ENCODE data around the gene ITGAV.

The ITGAV gene

DNA sequence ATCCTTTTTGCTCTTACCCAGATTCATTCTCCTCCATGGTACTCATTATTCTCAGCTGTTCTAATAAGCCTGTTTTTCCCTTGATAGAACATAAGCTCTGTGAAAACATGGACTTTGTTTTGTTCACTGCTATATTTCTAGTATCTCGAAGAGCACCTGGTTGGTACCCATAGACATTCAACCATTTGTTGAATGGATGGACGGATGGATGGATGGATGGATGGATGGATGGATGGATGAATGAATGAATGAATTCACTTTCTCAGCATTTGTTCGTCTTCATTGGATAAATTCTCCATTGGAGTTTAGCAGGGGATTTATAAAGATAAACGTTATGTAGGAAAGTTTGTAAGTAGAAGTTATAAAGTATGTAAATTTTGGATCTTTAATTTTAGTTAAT lies 106.9 kb downstream of the ITGAV start:
- in situ Hi-C loops (cut with MboI; ENCODE audit: low pct_unique_long_range_greater_than_20kb, low sequenced_read_pairs) = no loop called here
- DNase-seq = no peak

DNA sequence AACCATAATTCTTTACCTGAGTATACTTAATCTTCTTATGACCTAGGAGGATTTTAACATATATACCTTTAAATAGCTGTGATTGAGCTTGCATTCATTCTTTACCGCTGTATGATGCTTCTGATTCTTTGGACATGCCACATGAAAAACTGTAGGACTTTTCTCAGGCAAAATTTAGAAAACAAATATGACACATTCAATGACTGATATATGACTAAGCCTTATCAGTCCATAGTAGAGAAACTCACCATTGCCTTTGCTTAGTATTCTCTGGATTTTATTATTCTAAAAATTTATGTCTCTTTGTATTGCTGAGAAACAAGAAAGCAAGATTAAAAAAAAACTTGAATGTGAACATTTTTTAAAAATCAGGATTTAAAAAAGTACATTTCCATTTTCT lies 107.7 kb downstream of the ITGAV start:
- DNase-seq = no peak
- in situ Hi-C loops (cut with MboI; ENCODE audit: low pct_unique_long_range_greater_than_20kb, low sequenced_read_pairs) = no loop called here

DNA sequence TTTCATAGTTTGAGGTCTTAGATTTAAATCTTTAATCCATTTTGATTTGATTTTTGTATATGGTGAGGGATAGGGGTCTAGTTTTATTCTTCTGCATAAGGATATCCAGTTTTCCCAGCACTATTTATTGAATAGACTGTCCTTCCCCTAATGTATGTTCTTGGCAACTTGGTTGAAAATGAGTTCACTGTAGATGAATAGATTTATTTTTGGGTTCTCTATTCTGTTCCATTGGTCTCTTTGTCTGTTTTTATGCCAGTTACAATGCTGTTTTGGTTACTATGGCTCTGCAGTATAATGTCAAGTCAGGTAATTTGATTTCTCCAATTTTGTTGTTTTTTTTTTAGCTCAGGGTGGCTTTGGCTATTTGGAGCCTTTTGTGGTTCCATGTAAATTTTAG lies 109.9 kb downstream of the ITGAV start:
- DNase-seq = no peak
- in situ Hi-C loops (cut with MboI; ENCODE audit: low pct_unique_long_range_greater_than_20kb, low sequenced_read_pairs) = no loop called here

DNA sequence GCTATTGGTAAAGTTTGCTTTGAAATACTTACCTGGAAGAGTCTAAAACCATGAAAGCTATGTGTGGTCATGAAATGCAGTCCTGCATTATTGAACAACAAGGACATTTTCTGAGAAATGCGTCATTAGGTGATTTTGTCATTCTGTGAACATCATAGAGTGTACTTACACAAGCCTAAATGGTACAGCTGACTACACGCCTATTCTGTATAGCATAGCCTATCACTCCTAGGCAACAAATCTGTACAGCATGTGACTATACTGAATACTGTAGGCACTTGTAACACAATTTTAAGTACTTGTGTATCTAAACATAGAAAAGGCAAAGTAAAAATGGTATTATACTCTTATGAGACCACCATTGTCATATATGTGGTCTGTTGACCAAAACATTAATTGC lies 112.2 kb downstream of the ITGAV start:
- DNase-seq = no peak
- in situ Hi-C loops (cut with MboI; ENCODE audit: low pct_unique_long_range_greater_than_20kb, low sequenced_read_pairs) = no loop called here

DNA sequence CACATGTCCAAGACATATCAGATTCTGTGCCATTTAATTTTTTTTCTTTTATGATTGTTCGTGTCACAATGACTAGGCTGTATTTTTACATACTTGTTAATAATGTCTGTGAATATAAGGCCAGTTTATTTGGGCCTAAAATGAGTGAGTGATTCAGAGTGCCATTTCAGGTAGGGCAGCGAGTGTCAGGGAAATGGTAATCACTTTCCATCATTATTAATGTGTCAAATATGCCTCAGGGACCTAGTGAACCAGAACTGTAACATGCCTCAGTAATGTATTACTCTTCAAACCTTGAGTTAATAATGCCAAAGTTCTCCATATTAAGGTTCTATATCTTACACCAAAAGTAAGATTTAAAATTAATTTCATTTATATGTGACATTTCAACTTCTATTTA lies 112.6 kb downstream of the ITGAV start:
- in situ Hi-C loops (cut with MboI; ENCODE audit: low pct_unique_long_range_greater_than_20kb, low sequenced_read_pairs) = no loop called here
- no peak for DNase-seq

DNA sequence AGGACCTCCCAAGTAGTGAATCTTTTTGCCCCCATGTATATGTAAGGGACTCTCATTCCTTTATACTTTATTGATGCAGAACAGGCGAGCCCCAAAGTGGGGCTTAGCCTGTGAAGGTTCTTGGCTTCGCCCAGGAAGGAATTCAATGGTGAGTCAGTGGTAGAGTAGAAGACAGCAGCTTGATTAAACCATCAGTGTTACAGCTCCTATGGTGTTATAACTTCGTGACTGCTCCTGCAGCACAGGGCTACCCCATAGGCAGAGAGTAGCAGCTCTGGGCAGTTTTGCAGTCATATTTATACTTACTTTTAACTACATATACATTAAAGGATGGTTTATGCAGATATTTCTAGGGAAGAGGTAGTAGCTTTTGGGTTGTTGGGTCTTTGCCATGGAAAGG lies 115.0 kb downstream of the ITGAV start:
- no peak for DNase-seq
- in situ Hi-C loops (cut with MboI; ENCODE audit: low pct_unique_long_range_greater_than_20kb, low sequenced_read_pairs) = no loop called here

DNA sequence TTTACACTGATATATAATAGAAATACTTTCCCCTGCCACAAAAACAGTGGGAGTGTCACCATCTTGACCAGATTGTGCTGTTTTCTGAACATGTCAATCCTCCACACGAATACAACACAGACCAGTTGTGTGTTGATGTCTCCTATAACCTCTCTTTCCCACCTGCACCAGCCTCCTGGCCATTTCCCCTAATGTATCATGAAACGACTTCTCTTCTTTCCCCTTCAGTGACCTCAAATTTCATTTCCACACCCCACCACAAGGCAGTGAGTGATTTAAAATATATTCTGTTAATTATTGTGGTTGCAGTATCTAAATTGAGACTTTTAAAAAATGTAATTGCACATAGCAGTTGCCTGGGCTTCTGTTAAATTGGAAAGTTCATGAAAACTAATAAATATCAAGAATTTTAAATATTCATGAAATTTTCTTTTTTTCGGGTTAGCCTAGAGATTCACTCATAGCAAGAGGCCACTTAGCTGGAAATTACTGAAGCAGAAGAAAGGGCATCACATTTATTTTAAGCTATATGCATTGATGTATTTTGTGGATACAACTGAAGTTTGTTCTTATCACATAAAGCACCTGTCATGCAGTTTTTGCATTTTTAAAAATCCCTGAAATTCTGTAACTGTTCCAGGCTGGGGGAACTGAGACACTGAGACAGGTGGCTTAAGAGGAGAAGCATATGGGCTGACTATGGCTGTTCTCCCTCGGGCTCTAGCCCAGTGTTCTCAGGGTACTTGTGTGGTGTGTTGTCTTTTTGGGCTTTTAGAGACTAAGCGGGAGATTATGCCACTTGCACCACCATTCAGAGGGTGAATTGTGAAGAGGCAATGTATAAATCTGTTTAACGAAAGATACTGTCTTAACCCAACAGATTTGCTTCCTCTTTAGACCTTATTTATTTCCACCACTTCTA lies 119.9 kb downstream of the ITGAV start:
- no peak for DNase-seq
- in situ Hi-C loops (cut with MboI; ENCODE audit: low pct_unique_long_range_greater_than_20kb, low sequenced_read_pairs) = no loop called here

DNA sequence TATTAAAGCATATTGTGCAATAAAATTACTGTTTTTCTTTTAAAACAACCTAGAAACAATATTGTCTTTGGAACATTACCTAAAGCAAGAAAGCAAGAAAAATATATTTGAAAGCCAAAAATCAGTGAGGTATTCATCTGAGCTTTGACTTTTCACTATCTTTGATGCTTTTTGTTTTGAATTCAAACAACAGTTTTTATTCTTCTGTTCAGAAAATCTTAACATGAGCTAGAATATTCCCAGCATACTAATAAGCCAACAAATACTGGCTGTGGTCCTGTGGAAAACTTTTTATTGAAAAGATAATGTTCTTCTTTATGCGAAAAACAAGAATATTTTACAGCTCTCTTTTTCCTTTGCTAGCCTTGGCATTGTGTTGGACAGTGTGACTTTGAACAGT lies 123.8 kb downstream of the ITGAV start:
- DNase-seq = no peak
- in situ Hi-C loops (cut with MboI; ENCODE audit: low pct_unique_long_range_greater_than_20kb, low sequenced_read_pairs) = no loop called here

DNA sequence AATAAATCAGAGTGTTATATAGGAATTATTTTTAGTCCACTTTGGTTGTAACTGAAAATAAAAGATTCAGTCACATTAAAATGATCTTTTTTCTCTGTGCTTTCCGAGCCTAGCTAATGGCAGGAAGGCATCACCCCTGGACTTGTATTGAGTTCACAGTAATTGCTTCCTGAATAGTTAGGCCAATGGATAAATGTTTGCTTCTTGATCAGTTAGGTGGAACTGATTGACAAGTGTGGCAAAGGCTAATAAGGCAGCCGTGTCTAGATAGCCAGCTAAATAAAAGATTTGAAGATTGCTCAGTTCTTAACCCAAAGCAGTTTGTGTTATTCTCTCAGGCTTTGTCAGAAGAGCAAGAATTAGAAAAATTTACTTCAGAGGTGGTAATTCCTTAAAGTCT lies 124.8 kb downstream of the ITGAV start:
- DNase-seq = no peak
- in situ Hi-C loops (cut with MboI; ENCODE audit: low pct_unique_long_range_greater_than_20kb, low sequenced_read_pairs) = no loop called here

DNA sequence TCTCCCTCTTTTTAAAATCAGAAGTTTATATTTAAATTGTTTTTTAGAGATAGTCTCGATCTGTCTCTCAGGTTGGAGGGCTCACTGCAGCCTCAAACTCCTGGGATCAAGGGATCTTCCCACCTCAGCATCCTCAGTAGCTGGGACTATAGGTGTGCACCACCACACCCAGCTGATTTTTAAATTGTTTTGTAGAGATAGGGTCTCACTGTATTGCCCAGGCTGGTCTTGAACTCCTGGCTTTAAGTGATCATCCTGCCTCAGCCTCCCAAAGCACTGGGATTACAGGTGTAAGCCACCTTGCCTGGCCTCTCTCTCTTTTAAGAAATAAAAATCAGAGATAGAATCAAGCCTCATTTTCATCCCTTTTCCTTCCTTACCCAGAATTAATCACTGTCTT lies 126.1 kb downstream of the ITGAV start:
- no peak for DNase-seq

DNA sequence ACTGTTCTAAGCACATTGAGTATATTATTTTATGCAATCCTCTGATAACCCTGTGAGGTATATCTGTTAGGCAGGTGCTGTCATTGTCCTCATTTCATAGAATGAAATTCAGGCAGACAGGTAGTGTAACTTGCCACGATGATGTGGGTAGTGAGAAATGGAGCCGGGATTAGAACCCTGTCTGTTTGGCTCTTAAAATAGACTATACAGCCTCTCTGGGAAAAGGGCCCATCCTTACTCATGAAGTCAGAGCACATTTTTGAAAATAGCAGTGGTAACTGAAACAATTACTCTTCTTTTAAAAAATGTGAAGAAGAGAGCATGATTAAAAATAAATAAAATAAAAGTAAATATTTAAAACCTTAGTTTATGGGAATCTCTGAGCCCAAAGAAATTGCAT lies 127.0 kb downstream of the ITGAV start:
- in situ Hi-C loops (cut with MboI; ENCODE audit: low pct_unique_long_range_greater_than_20kb, low sequenced_read_pairs) = no loop called here
- DNase-seq = no peak

More for the DNA sequence above, 126.1 kb downstream of the ITGAV start:
- in situ Hi-C loops (cut with MboI; ENCODE audit: low pct_unique_long_range_greater_than_20kb, low sequenced_read_pairs) = no loop called here

DNA sequence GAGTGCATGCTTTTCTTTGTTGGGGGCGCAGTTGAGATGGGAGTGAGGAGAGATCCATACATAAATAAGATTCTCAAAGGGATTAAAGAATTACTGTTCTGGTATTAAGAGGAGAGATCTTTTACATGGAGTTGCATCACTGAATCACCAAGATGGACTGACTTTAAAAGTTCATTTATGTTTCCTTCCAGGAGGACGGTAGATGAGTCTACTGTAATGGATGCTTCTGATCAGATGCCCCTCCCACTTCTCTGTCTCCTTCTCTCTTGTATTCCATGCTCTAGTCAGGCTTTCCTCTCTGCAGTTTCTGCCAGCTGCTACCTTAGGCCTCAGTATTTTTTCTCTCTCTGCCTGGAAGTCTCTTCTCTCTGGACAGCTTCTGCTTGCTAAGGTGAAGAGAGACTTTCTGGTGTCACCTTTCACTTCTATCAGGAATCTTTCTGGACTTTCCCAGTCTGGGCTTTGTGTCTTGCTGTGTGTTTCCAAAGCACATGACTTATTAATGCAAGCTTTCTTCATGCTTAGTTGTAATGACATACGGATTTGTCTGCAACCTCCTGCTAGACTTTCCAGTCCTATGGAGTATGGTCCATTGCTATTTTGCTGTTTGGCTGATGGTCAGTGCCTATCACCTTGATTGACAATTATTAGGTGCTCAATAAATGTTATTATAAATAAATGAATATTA lies 127.6 kb downstream of the ITGAV start:
- DNase-seq = no peak
- in situ Hi-C loops (cut with MboI; ENCODE audit: low pct_unique_long_range_greater_than_20kb, low sequenced_read_pairs) = no loop called here

DNA sequence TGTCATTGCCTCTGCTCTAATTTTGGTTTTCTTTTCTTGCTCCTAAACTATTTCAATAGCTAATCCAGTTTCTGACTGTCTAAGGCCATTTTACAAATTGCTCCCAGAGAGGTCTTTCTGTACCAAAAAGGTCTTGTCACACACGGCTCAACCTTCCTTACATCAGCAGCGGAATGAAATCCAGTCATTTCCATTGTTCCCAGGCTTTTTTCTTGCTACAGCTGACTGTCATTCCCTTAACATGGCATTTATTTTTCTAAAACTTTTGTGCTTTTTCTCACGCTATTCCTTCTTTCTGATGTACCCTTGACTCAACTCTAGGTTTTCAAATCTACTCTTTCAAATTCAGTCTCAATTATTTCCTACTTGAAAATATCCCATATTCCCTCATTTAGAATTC lies 128.3 kb downstream of the ITGAV start:
- in situ Hi-C loops (cut with MboI; ENCODE audit: low pct_unique_long_range_greater_than_20kb, low sequenced_read_pairs) = no loop called here
- no peak for DNase-seq

DNA sequence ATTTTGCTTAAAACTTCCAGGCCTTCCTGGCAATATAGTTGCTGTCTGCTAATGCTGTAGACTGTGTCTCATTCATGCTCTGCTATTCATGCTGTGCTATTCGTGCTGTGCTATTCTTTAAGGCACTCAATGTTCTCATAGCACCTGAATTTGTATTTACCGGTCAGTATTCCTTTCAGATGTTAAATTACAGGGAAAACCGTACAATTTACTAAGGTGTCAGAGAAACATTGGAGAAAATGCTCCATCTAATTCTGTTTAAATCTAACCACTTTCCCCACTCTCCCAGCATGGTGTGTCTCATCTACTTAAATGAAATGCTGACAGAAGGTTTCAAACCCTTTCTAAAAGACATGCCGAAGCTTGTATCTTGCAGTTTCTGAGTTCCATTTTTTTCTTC lies 129.0 kb downstream of the ITGAV start:
- DNase-seq = no peak
- in situ Hi-C loops (cut with MboI; ENCODE audit: low pct_unique_long_range_greater_than_20kb, low sequenced_read_pairs) = no loop called here

DNA sequence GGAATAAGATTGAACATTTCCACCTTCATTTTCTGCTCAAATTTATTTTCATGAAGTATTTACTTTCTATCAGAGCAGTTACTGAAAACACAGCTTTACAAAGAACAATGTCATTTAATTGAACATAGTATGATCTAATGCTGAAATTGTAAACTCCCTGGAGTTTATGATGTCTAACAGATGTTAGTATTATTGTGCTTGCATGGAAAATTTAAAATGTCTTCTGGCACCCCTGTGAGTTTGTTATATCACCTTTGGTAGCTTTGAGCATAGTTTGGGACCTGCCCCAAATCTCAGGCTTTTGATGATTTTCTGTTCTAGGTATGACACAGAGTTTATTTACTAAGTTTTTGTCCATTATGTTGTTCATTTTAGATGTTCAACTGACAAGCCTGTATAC lies 132.1 kb downstream of the ITGAV start:
- in situ Hi-C loops (cut with MboI; ENCODE audit: low pct_unique_long_range_greater_than_20kb, low sequenced_read_pairs) = no loop called here
- DNase-seq = no peak

DNA sequence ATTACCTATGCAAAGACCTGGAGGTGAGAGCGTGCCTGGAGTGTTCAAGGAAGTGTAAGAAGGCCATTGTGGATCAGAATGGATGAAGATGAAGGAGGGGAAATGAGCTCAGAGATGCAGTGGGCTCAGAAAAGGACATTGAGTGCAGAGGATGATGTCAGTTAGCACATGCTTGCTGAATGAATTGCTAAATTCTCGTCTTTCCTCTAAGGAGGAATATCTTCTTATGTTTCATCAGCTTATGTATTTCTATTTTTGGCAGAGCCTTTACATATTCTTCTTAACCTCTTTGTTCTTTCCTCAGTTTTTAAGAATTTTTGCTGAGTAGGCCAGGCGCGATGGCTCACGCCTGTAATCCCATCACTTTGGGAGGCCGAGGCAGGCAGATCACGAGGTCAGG lies 134.9 kb downstream of the ITGAV start:
- in situ Hi-C loops (cut with MboI; ENCODE audit: low pct_unique_long_range_greater_than_20kb, low sequenced_read_pairs) = no loop called here
- DNase-seq = no peak

DNA sequence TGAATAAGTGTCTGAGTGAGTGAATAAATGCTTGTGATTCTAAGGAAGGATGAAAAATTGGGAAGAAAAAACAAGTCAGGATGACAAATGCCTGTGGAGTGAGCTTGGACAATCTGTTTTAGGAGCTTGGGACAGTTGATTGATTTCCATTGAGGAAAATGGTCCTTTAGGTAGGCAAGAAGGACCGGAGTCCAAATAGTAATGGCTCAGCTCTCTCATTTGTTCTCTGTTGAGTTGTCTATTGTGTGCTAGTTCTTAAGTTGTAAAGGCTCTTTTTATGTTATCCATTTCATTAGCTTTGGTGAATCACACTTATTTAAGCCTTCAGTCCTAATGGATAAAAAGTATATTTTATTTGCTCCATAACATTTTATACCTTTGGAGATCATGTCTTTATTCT lies 135.9 kb downstream of the ITGAV start:
- in situ Hi-C loops (cut with MboI; ENCODE audit: low pct_unique_long_range_greater_than_20kb, low sequenced_read_pairs) = no loop called here
- DNase-seq = no peak

DNA sequence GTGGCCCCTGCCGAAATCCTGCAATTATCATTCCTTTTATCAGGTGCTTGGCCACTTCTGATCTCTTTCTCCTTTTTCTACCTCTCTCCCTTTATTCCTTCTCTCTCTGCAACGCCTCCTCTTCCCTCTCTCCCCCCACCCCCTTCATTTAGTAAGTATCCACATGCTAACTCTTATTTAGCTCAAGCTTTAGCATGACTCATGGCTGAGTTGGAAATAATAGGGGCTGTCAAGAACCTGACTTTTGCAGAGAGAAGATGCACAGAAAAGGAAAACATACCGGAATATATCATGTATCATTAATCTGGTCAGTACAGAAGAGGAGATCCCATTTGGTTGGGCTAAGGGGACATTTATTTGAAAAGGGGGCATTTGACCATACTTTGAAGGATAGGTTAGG lies 137.1 kb downstream of the ITGAV start:
- no peak for DNase-seq
- in situ Hi-C loops (cut with MboI; ENCODE audit: low pct_unique_long_range_greater_than_20kb, low sequenced_read_pairs) = no loop called here

DNA sequence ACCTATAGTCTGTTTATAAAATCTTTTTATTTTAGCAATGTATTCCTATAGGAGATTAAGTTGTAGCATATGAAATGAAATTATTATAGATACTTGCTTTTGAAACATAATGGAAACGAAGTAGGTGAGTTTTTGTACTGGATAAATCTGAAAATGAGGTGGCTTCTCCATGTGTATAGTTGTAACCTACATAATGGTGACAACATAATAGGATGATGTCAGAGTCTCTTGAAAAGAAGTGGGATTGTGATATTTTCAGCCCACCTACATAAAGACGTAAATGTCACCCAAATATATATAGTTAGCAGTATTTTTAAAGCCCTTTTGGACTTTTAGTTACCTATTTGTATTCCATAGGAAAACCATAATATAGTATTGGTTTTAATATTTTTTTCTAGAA lies 138.8 kb downstream of the ITGAV start:
- in situ Hi-C loops (cut with MboI; ENCODE audit: low pct_unique_long_range_greater_than_20kb, low sequenced_read_pairs) = no loop called here
- no peak for DNase-seq
